ENCODE results near the gene ZNF341.

Gene ZNF341

DNA sequence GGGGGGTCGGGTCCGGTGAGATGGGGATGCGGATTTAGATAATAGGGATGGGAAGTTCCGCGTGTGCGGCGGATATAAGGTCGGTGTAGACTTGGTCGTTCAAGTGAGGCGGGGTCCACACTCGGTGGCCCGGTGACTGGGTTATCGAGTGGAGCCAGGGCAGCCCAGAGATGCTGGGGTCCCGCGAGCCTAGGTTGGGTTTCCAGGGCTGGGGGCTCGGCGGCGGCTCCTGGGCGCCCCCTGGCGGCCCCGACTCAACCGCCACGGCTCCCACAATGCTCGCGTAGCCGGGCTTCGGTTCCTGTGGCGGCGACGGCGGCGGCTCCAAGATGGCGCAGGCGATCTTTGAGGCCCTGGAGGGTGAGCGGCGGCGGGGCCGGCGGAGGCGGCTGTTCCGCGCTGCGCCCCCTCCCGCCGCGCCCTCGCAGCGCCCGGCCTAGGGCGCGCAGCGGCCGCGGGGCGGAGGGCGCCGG, at the start of gene ZNF341:
ZNF341 (plus strand) TSS at position 304 of the 473 bp plus-strand sequence; CDS start at position 330, 26 bp downstream.
- H3K36me3 ChIP-seq (replicated peaks), result no peaks in the 10 kb centered on the region
- peak within 1 kb of the TSS; percentile 62 for H3K4me3 ChIP-seq (ENCODE audit: low read depth, low read length)
- in situ Hi-C loops (cut with HindIII; ENCODE audit: low pct_ligation_motif_present, low sequenced_read_pairs), result no loop called here
- no peaks in the 10 kb centered on the region for H3K27me3 ChIP-seq (replicated peaks)
- H3K27ac ChIP-seq, result peak within 1 kb of the TSS; percentile 53
- TF ChIP-seq, protein P1, sequence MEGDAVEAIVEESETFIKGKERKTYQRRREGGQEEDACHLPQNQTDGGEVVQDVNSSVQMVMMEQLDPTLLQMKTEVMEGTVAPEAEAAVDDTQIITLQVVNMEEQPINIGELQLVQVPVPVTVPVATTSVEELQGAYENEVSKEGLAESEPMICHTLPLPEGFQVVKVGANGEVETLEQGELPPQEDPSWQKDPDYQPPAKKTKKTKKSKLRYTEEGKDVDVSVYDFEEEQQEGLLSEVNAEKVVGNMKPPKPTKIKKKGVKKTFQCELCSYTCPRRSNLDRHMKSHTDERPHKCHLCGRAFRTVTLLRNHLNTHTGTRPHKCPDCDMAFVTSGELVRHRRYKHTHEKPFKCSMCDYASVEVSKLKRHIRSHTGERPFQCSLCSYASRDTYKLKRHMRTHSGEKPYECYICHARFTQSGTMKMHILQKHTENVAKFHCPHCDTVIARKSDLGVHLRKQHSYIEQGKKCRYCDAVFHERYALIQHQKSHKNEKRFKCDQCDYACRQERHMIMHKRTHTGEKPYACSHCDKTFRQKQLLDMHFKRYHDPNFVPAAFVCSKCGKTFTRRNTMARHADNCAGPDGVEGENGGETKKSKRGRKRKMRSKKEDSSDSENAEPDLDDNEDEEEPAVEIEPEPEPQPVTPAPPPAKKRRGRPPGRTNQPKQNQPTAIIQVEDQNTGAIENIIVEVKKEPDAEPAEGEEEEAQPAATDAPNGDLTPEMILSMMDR (IDR thresholded peaks at IDR 0.05; ENCODE audit: low read depth, low read length, missing control alignments), result peak; percentile 73
- peak; percentile 70 for DNase-seq

DNA sequence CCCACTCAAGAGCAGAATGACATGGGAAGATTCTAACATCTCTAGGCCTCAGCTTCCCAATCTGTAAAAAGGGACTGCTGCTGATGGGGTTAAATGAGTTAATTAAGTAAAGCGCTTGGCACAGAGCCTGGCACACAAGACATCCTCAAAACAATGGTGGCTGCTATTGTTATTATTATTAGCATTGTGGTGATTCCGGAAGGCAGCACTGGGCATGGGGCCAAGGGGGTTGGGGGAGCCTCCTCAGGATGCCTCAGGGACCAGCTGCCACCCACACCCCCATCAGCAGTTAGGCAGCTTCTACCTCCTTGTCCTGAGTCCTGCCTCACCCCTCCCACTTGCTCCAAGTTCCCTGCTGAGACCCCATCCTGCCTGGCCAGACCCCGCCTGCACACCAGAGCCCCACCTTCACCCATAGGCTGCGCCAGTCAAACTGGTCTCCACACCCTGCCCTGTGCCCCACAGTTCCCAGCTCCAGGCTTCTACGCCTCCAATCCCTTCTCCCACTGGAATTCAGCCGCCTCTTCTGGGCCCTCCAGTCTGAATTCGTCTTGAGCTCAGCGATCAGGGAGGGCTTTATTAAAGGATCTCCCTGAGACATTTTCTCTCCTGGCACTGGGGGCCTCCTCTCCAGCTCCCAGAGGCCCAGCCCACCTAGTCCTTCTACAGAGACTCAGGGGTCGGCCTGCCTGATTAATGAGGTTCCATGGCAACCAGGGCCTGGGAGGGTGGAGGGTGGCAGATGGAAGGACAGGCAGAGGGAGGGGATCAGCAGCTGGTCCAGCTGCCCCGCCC, 47.1 kb upstream of the ZNF341 start:
- Histone ChIP-seq H3K4me3 (ENCODE audit: low read depth, low read length) (peak overlapping the region; percentile 56), H3K27me3 (replicated peaks) (no peaks in the 10 kb centered on the region), H3K36me3 (replicated peaks) (no peaks in the 10 kb centered on the region), H3K27ac (no peak overlapping the region)
- in situ Hi-C loops (cut with HindIII; ENCODE audit: low pct_ligation_motif_present, low sequenced_read_pairs), result no loop called here
- DNase-seq, result no peak
- TF ChIP-seq, protein P1 (IDR thresholded peaks at IDR 0.05; ENCODE audit: low read depth, low read length, missing control alignments), result no peak

DNA sequence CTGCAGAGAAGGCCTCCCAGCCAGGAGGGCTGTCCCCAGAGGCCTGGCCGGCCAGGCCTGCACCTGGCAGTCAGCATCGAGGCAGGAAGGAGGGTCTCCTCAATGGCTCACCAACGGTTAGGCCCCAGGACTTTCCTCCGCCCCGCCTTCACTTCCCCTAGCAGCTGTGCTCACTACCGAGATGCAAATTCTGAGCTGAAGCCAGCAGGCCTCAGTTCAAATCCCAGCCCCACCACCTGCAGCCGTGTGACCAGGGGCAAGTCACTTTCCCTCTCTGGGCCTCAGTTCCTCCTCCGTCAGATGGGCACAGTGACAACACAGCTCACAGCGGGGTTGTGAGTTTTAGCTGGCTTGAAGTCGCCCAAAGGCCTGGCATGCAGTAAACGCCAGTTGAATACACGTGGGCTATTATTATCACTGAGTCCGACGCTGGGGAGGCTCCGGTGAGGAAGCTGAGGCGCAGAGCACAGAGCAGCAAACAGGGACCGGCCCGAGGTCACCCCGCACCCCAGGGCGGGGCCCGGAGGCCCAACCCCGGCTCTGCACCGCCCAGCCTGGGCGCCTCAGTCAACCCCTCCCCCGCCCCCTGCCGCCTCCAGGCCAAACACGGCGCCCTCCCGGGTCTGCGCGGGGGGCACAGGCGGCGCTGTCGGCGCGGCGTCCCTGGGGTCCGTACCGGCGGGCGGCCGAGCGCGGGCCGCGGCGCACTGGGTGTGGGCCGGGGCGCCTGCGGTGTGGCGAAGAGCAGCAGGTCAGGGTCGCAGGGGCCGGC, 46.3 kb upstream of the ZNF341 start:
- TF ChIP-seq, protein P1 (IDR thresholded peaks at IDR 0.05; ENCODE audit: low read depth, low read length, missing control alignments), result no peak
- in situ Hi-C loops (cut with HindIII; ENCODE audit: low pct_ligation_motif_present, low sequenced_read_pairs), result no loop called here
- no peak for DNase-seq
- H3K27ac ChIP-seq, result peak overlapping the region; percentile 64
- peak overlapping the region; percentile 56 for H3K4me3 ChIP-seq (ENCODE audit: low read depth, low read length)
- no peaks in the 10 kb centered on the region for H3K36me3 ChIP-seq (replicated peaks)
- no peaks in the 10 kb centered on the region for H3K27me3 ChIP-seq (replicated peaks)

DNA sequence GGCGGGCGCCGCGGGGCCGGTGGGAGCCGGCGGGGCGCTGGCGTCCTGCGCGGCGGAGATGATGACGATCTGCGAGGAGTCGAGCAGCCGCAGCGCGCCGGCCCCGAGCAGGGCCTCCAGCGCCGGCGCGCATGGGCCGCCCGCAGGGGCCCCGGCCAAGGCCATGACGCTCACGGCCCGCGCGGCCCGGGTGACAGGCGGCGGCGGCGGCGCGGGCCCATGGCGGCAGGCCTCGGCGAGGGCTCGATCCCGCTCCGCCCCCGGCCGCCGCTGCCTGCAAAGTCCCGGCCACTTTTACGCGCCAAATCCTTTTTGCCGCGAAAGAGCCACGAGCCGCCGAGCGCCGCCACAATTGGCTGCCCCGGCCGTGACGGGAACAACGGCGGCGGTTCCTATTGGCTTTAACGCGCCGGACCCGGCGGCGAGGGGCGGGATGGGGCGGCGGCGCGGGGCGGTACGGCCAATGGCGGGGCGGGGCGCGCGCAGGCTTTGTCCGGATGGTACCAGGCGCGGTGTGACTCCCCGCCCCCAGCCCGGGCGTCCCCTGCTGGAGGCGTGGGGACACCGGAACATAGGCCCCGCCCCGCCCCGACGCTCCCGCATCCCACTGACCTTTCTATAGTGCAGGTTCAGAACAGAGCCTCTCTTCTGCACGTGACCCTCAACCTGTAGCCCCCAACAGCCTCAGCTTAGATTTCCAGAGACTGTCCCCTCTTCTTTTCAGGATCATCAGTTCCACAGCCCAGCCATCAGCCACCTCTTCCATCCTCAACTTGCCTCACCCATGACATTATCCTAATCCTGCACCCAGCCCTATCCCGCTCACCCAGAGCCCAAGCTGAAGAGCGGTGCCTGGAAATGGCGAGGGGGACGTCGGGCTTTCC, 45.5 kb upstream of the ZNF341 start, which contains the start of gene E2F1:
E2F1 (minus strand) TSS at position 286 of the 884 bp plus-strand sequence; CDS start at position 165, 121 bp downstream.
- in situ Hi-C loops (cut with HindIII; ENCODE audit: low pct_ligation_motif_present, low sequenced_read_pairs), result no loop called here
- TF ChIP-seq, protein P1 (IDR thresholded peaks at IDR 0.05; ENCODE audit: low read depth, low read length, missing control alignments), result peak; percentile 38
- peak within 1 kb of the TSS; percentile 56 for H3K4me3 ChIP-seq (ENCODE audit: low read depth, low read length)
- H3K27me3 ChIP-seq (replicated peaks), result no peaks in the 10 kb centered on the region
- H3K27ac ChIP-seq, result peak within 1 kb of the TSS; percentile 64
- H3K36me3 ChIP-seq (replicated peaks), result no peaks in the 10 kb centered on the region
- peak; percentile 91 for DNase-seq

DNA sequence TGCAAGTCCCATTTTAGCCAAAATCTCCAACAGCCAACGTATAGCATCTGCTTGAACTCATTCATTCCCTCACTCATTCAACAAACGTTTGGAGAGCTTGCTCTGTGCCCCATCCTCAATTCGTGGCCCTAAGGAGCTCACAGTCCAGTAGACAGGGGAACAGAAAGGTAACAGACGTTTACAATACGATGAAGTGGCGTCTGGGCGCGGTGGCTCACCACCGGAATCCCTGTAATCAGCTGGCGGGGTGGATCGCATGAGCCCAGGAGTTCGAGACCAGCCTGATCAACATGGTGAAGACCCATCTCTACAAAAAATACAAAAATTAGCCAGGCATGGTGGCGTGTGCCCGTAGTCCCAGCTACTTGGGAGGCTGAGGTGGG, 44.8 kb upstream of the ZNF341 start:
- in situ Hi-C loops (cut with HindIII; ENCODE audit: low pct_ligation_motif_present, low sequenced_read_pairs), result no loop called here
- Histone ChIP-seq H3K36me3 (replicated peaks) (no peaks in the 10 kb centered on the region), H3K4me3 (ENCODE audit: low read depth, low read length) (peak overlapping the region; percentile 49), H3K27ac (peak overlapping the region; percentile 64), H3K27me3 (replicated peaks) (no peaks in the 10 kb centered on the region)
- TF ChIP-seq, protein P1 (IDR thresholded peaks at IDR 0.05; ENCODE audit: low read depth, low read length, missing control alignments), result no peak
- DNase-seq, result no peak

Data from brain microvascular endothelial cell (primary cell).